HepG2 (cell line): ENCODE results near the gene WWC1. TPM values are rescaled to one million over a fixed set of nuclear protein-coding genes. Genes with fewer than 3 reads are reported as not detected.

Source experiments
- BHLHE40 ChIP-seq: IDR thresholded peaks from 2 replicates; pipeline ENCODE4 v1.6.1; 2011; ENCODE audit warnings: low read length, improper control_type of control experiment
- EZH2 ChIP-seq: conservative IDR thresholded peaks from 2 replicates; pipeline ENCODE4 v1.6.1; 2012; ENCODE audit warnings: mild to moderate bottlenecking, low read depth, low read length, moderate library complexity
- FOXA1 ChIP-seq, 2 experiments: fragments of 450-650 bp in 1 of 2; sonication (generic) in 1 of 2; formaldehyde crosslinking in 1 of 2; IDR thresholded peaks; 2 replicates each; pipeline versions ENCODE4 v1.4.0 to v1.6.1; 2016 to 2020; ENCODE audit warnings: missing genetic modification reagents in 1 of 2
- FOXA3 ChIP-seq: IDR thresholded peaks from 2 replicates; pipeline ENCODE4 v1.6.1; 2016; ENCODE audit warnings: missing genetic modification reagents, missing compliant biosample characterization
- GABPB1 ChIP-seq: IDR thresholded peaks from 2 replicates; pipeline ENCODE4 v1.6.1; 2016; ENCODE audit warnings: mild to moderate bottlenecking, missing genetic modification reagents, moderate library complexity, missing compliant biosample characterization
- JARID2 ChIP-seq: sonication (generic); formaldehyde crosslinking; IDR thresholded peaks from 2 replicates; pipeline ENCODE4 v1.8.1; 2023; ENCODE audit warnings: missing genetic modification reagents, inconsistent platforms; ENCODE audit not compliant: insufficient replicate concordance
- KLF16 ChIP-seq, 2 experiments: sonication (generic) in 1 of 2; formaldehyde crosslinking in 1 of 2; IDR thresholded peaks; 2 replicates each; pipeline versions ENCODE4 v1.6.1 to v1.8.0; 2016 to 2023; ENCODE audit warnings: missing genetic modification reagents in 2 of 2, missing compliant biosample characterization in 1 of 2
- MED1 ChIP-seq: sonication (generic); formaldehyde crosslinking; IDR thresholded peaks from 2 replicates; pipeline ENCODE4 v1.4.0; 2020; ENCODE audit warnings: missing genetic modification reagents
- MIER3 ChIP-seq: IDR thresholded peaks from 2 replicates; pipeline ENCODE4 v1.6.1; 2016; ENCODE audit warnings: missing compliant biosample characterization, borderline replicate concordance
- PHF20 ChIP-seq: sonication (generic); formaldehyde crosslinking; IDR thresholded peaks from 2 replicates; pipeline ENCODE4 v1.5.0; 2020; ENCODE audit warnings: mild to moderate bottlenecking, missing genetic modification reagents
- SMAD1 ChIP-seq: sonication (generic); formaldehyde crosslinking; IDR thresholded peaks from 2 replicates; pipeline ENCODE4 v1.4.0; 2020; ENCODE audit warnings: missing genetic modification reagents, low read depth, mild to moderate bottlenecking, borderline replicate concordance
- TEAD3 ChIP-seq: optimal IDR thresholded peaks from 2 replicates; pipeline ENCODE3; 2016; ENCODE audit warnings: borderline replicate concordance
- TFAP4 ChIP-seq: sonication (generic); IDR thresholded peaks from 2 replicates; pipeline ENCODE4 v1.6.1; 2016; ENCODE audit warnings: low read depth, borderline replicate concordance
- TFDP2 ChIP-seq: sonication (generic); formaldehyde crosslinking; IDR thresholded peaks from 2 replicates; pipeline ENCODE4 v1.4.0; 2020; ENCODE audit warnings: missing genetic modification reagents
- ZBTB25 ChIP-seq: IDR thresholded peaks from 2 replicates; pipeline ENCODE4 v1.6.1; 2018; ENCODE audit warnings: missing genetic modification reagents
- ZNF230 ChIP-seq: sonication (generic); formaldehyde crosslinking; IDR thresholded peaks from 2 replicates; pipeline ENCODE4 v1.4.0; 2020; ENCODE audit warnings: mild to moderate bottlenecking, missing genetic modification reagents
- ZNF276 ChIP-seq: sonication (generic); formaldehyde crosslinking; IDR thresholded peaks from 2 replicates; pipeline ENCODE4 v1.4.0; 2020; ENCODE audit warnings: mild to moderate bottlenecking, low read depth, missing genetic modification reagents
- ZNF329 ChIP-seq: sonication (generic); formaldehyde crosslinking; IDR thresholded peaks from 2 replicates; pipeline ENCODE4 v1.9.0; 2021; ENCODE audit warnings: low read depth, mild to moderate bottlenecking, missing genetic modification reagents
- ZNF558 ChIP-seq: sonication (generic); formaldehyde crosslinking; IDR thresholded peaks from 2 replicates; pipeline ENCODE4 v1.9.0; 2022; ENCODE audit warnings: mild to moderate bottlenecking, missing genetic modification reagents, borderline replicate concordance
- ZNF563 ChIP-seq: sonication (generic); formaldehyde crosslinking; IDR thresholded peaks from 2 replicates; pipeline ENCODE4 v1.8.0; 2022; ENCODE audit warnings: mild to moderate bottlenecking, moderate library complexity, missing genetic modification reagents
- ZNF644 ChIP-seq: IDR thresholded peaks from 2 replicates; pipeline ENCODE4 v1.6.1; 2016; ENCODE audit warnings: low read depth
- ZNF790 ChIP-seq: sonication (generic); formaldehyde crosslinking; IDR thresholded peaks from 2 replicates; pipeline ENCODE4 v1.8.0; 2022; ENCODE audit warnings: missing genetic modification reagents, mild to moderate bottlenecking, borderline replicate concordance
- polyA plus RNA-seq, 8 experiments: library from polyadenylated mRNA; depleted of rRNA in 3 of 8; stranded (reverse) in 7 of 8; unstranded in 1 of 8; fragments of >200 nt; fragmentation: Illumina TruSeq in 4 of 8; extraction: Trizol in 4 of 8; gene quantifications; 2 replicates each; pipeline versions ENCODE4 v1.2.1 to v1.2.3, GENCODE V29; 2011 to 2016; ENCODE audit warnings: low read depth in 4 of 8, missing spikeins in 1 of 8, mixed read lengths in 1 of 8; ENCODE audit not compliant: insufficient read depth in 1 of 8
- total RNA-seq, 5 experiments: library from RNA; depleted of rRNA; stranded (reverse); fragments of >200 nt; fragmentation: Illumina TruSeq; extraction: Trizol; gene quantifications; 2 replicates each; pipeline ENCODE4 v1.2.3, GENCODE V29; 2016; ENCODE audit warnings: low read depth in 1 of 5

Gene WWC1
- total and polyA plus RNA-seq, 2 of the 13 experiments (the other 11 are each of a cell fraction or from before 2014, with no cell fraction given), result 8.3 to 17.9 TPM

GRCh38 chr5:168268949-168269936 is 22.2 kb upstream of the WWC1 start (continued):
- TF ChIP-seq TFDP2, result peak; percentile 47; the same call in 1 of the 2 replicates
- 0 out of 2 replicates have a peak, but pooled peaks have one; percentile 20 for TF ChIP-seq MED1 (CRISPR knock-in tag)
- TF ChIP-seq SMAD1 (CRISPR knock-in tag), result peak; percentile 80; the same call in 1 of the 2 replicates
- no peak for TF ChIP-seq FOXA1 (IDR thresholded peaks at IDR 0.05)
- TF ChIP-seq FOXA1 (CRISPR knock-in tag; IDR thresholded peaks at IDR 0.05), result no peak
- TF ChIP-seq ZBTB25 (CRISPR knock-in tag), result peak; percentile 58; the same call in 1 of the 2 replicates
- peak; percentile 42 for TF ChIP-seq JARID2
- TF ChIP-seq ZNF276, result no peak
- TF ChIP-seq TFAP4, result peak; percentile 80; the same call in 1 of the 2 replicates
- no peak for TF ChIP-seq EZH2
- no peak for TF ChIP-seq PHF20 (CRISPR knock-in tag)
- TF ChIP-seq KLF16 (CRISPR knock-in tag; IDR thresholded peaks at IDR 0.05), result peak in 1 of 2 experiments; percentile 75; a peak in 1 of 4 replicates
- 0 out of 2 replicates have a peak, but pooled peaks have one; percentile 36 for TF ChIP-seq ZNF329 (CRISPR knock-in tag)
- 0 out of 2 replicates have a peak, but pooled peaks have one; percentile 41 for TF ChIP-seq ZNF230 (CRISPR knock-in tag)
- TF ChIP-seq ZNF644 (CRISPR knock-in tag), result 0 out of 2 replicates have a peak, but pooled peaks have one; percentile 45
- 0 out of 2 replicates have a peak, but pooled peaks have one; percentile 18 for TF ChIP-seq FOXA3 (CRISPR knock-in tag)
- peak; percentile 76 for TF ChIP-seq GABPB1 (CRISPR knock-in tag)
- 0 out of 2 replicates have a peak, but pooled peaks have one; percentile 10 for TF ChIP-seq ZNF563 (CRISPR knock-in tag)
- TF ChIP-seq TEAD3 (CRISPR knock-in tag), result peak; percentile 28
- TF ChIP-seq ZNF790 (CRISPR knock-in tag), result no peak
- no peak for TF ChIP-seq BHLHE40
- peak; percentile 74; the same call in 1 of the 2 replicates for TF ChIP-seq MIER3
- no peak for TF ChIP-seq ZNF558 (CRISPR knock-in tag)
